HG03139 (cell line): ENCODE data around the gene EFCAB6.

ENCODE experiments used
- ATAC-seq: cut with Tn5 transposase; IDR thresholded peaks from one replicate; pipeline ENCODE4 v1.9.1; 2021; ENCODE audit not compliant: unreplicated experiment

The EFCAB6 gene

DNA sequence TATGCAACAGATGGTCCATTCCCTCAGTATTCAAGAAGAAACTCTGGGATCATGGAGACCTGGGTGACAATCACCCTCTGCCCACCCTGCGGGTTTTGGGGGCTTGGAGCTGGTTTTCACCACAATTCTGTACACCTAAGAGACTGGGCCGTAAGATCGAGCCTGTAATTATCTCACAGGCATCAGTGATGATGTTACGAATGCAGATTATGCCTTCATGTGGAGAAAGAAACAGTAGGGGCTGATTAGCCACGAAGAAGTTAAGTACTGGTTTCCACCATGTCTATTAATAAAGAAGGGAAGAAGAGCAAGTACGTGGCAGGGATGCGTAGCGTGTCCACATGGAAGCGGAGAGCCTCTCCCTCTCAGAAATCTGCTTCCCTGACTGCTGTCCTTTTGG is 5.3 kb upstream of the EFCAB6 start:
- ATAC-seq: no peak

DNA sequence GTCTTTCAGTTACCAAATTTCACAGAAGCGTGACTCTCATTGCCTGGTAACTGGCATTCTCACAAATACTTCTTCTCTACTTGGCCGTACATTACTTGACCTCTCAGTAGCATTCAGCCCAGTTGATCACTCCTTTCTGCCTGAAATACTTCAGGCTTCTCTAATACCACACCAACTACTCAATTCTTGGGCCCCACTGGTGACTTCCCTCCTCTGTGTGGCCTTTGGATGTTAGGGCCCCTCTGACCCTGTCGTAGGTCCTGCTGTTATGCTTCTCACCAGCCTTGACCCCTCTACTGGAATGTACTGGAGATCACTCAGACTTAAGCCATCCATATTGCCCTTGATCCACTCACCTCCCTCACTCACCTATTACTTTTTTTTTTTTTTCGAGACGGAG is 2.2 kb upstream of the EFCAB6 start:
- ATAC-seq: no peak

DNA sequence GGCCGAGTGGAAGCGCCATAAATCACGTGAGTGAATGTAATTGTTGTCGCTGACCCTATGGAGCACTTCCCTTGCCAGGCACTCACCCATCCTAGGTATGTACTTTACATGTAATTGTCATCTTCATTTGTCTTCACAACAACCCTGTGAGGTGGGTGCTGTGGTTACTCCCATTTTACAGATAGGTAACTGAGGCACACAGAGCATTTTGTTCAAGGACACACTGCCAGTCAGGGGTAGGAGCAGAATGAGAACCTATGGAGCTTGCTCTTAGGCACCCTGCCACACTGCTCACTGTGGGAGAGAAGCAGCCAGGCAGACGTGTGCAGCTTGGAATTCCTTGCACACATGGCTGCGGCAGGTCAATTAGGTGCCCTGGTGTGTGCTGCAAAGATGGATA is 785 bp upstream of the EFCAB6 start:
- ATAC-seq: no peak

DNA sequence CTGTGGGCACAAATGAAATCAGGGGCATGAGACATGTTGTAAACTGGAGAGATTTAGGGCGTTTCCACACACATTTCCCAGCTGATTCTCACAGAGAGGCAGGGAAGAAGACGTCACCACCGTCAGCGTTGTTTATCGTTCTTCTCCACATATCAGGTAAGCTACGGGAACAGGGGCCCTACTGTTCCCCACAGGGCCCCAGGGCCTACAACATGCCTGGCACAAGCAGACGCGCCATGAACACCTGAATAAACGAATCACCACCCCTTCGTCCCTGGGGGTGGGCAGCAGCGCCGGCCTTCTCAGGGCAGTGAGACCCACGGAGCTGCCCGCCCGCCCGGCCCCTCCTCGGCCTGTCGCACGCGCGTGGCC is 342 bp downstream of the EFCAB6 start:
- peak; percentile 22 for ATAC-seq

DNA sequence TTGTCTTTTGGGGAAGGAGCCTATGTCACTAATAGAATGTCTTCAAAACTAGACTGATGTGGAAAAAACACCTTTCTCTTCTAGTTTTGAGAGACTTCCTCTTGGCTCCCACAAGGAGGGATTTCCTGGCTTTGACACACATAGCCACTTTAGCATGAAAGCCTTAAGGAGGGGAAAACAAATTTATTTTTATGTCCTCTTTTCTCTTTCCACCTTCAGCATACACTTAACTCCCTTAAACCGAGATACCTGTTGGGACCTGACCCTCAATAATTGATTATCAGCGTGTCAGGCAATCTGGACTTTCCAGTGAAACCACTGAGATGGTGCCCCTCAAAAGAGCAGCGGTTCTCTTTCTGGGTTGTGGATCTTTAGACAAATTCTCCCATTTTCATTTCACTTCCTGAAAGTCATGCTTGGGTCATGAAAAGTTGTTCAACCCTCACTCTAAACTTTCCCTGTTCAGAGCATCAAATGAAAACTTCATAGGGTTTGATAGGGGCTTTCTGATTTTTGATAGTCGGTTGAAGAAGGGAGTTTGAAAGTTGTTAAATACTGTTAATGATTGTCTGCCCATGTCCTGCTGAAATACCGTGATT is 9.1 kb downstream of the EFCAB6 start:
- ATAC-seq: no peak

DNA sequence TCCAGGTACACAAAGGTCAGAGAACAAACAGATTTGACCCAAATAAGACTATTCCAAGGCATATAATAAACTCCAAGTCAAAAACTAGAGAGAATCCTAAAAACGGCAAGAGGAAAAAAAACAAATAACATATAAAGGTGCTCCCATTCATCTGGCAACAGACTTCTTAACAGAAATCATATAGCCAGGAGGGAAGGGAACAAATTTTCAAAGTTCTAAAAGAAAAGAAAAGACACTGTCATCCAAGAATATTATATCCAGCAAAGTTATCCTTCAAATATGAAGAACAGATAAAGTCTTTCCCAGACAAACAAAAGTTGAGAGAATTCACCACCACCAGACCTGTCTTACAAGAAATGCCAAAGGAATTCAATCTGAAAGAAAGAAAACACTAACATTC is 11.1 kb downstream of the EFCAB6 start:
- ATAC-seq: no peak

DNA sequence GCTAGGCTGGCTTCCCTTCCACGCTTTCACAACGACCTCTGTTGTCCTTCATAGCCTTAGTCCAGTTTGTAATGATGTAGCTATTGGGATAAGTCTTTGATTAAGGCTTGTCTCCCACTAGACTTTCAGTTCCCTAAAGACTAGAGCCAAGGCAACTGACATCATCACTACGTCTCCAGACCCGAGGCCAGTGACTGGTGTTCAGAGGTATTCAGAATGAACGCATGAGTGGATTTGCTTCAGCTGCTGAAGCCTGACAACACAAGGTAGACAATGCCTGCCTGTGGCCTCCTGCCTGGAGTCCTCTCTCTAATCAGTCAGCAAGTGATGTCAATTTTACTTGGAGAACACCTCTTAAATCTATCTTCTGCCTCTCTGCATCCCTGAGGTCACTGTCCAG is 13.6 kb downstream of the EFCAB6 start:
- ATAC-seq: no peak

DNA sequence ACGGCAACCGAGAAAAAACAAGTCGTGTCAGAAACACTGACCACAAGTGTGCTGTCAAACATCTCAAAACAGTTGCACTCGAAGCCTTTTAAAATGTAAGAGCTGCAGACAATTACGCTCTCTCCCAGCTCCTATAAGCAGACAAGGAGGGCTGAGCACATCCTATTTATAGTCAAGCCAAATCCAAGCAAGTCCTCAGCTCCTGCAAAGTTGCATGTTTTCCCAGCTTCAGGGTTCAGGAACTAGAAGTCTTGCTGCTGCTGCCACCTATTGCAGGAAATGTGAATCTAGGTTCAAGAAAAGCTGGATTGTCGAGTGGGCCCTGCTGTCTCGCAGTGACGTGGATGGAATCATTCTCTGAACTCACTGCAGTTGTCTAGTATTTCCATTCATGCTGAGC is 15.5 kb downstream of the EFCAB6 start:
- ATAC-seq: no peak

DNA sequence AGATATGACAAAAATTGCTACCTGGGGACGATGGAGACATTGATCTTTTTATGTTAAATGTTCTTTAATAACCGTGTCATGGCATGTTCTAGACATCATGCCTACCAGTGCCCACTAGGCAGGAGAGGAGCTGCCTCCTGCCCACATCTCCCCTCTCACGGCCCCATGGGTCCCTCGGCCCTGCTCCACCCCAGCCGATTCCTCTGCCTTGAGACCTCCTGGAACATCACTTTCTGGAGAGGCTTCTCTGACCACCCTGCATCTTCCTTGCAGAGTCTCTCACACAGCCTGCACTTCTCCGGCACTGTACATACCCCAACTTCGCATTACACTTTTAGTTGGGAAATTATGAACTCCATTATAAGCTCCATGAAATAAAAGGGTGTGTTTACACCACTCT is 16.8 kb downstream of the EFCAB6 start:
- ATAC-seq: no peak

DNA sequence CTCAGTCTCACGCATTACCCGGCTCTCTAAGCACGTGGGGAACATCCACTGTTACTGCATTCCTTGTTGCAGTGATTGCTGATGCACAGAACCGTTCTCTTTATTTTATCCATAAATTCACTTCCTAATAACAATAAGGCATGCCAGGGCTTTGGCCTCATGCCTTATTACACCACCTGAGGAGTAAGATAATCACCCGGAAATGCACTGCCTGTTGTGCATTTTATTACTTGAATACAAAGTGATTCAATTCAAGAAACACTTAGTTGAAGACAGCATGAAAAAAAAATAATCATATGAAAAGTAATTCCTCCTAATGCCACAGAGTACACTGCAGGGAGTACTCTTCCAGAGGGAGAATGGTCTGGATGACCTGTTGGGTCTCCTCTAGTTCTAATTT is 19.2 kb downstream of the EFCAB6 start:
- no peak for ATAC-seq

DNA sequence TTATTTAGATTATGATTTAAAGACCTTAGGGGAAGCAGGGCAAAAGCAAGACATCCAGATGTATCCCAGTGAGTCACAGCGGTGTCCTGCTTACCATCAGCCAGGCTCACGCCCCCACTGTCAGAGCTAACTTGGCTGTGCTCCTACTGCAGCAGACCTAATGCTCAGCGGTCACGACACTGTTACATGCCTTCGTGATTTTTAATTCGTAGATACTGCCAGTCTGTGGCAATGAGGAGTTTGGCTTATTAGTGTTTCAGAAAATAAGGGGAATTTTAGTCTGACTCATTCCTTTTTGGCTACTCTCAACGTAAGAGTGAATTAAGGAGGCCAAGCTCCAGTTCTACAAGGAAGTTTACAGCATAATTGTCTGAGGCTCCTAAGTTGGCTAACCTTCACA is 22.7 kb downstream of the EFCAB6 start:
- ATAC-seq: no peak

DNA sequence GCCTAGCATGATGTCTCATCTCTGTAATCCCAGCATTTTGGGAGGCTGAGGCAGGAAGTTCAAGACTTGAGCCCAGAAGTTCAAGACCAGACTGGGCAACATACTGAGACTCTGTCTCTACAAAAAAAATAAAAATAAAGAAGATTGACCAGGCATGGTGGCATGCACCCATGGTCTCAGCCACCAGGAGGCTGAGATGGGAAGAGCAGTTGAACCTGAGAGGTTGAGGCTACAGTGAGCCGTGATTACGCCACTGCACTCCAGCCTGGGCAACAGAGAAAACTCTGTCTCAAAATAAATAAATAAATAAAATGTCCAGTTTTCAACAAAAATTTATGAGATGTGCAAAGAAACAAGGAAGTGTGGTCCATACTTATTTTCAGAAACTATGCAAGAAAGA is 28.3 kb downstream of the EFCAB6 start:
- no peak for ATAC-seq

DNA sequence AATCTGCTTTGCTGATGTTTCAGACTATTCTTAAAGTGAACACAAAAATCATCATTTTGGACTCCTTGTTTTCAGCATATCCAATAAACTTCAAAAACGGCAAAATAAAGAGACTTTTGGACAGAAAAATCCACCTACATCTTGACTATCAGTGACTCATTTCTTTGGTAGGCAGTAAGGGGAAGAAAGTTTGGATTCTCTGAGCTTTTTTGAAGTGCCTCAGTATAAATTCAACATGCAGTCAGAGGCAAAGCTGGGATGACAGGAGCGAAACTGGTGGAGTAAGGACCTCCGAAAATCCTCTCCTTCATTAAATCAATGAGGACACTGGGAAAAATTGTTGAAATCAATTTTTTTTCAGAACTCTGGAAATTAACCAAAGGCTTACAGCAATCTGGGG is 29.7 kb downstream of the EFCAB6 start:
- no peak for ATAC-seq

DNA sequence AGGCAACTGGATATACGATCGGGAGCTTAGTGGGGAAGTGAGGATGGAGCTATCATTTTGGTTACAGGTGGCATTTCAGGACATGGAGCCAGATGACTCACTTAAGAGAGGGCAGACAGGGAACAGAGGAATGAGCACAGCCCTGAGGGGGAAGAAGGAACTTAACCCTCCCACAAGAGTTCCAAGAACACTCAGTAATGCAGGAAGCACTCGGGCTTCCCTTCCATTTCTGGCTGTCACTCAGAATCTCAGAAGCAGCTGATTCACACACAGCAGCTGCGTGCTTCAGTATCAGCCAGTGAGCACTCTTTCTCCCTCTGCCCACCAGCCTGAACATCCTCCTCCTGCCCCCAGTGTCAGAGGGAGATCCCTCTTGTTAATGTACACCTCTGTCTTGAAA is 34.8 kb downstream of the EFCAB6 start:
- ATAC-seq: no peak

DNA sequence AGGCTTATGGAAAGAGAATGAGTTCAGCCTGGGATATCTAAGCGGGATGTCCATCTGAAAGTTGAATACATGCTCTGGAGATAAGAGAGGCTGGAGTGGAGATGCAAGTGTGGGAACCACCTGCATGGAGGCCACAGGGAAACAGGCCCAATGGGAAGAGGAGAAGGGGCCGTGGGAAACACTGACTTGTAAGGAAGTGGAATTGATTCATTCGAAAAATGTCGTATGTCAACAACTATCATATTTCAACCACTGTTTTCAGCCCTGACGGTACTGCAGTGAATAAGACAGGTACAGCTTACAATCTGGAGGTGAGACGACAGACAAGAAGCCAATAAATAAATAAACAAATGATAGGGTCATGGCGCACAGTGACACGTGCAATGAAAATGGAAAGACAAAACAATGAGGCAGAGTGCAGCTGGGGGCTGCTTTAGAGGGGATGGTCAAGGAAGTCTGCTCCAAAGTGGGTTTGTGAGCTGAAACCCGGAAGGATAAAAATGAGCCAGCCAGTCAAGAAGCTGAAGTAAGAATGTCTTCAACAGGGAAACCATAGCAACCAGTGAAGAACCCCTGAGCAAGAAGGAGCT is 35.9 kb downstream of the EFCAB6 start:
- no peak for ATAC-seq

DNA sequence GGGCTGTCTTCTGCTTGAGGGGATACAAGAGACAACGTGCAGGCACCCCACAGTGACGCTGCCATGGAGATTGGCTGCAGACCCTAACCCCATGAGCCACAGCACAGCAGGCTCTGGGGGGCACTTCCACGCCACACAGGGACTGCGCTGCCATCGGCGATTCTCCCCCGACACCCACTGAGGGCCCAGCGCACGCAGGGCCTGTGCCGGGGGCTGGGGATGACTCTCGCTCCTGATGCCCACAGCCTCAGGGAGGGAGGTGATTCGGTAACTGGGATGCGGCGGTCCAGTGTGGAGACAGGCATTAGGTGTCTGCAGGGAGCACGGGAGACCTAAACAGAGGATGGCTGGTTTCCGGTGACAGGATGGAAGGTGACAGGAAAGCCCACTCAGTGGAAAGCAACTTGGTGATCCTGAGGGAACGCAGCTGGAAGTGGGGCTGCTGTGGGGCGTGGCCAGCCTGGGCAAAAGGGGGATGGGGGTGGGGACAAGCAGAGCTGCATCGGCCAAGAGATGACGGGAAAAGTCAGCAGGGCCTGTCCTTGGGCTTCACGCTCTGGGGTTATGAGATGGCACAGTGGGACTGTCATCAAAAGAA is 37.7 kb downstream of the EFCAB6 start:
- no peak for ATAC-seq

DNA sequence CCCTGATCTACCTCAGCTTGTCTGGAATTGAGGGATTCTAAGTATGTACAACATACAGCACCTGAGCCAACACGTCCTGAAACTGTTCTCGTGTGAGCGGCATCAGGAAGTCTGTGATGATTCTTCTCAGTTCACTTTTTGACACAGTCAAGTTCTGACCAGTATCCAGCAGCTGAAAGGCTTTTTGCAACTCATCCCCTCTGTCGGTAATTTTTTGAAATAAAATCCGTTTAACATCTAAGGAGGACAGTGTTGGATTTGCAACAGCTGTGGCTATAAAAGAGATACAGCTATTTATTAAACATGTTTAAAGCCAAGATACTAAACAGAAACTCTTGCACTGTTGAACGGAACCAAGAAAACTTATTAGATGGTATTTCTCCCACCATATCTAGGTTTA is 39.3 kb downstream of the EFCAB6 start:
- no peak for ATAC-seq

DNA sequence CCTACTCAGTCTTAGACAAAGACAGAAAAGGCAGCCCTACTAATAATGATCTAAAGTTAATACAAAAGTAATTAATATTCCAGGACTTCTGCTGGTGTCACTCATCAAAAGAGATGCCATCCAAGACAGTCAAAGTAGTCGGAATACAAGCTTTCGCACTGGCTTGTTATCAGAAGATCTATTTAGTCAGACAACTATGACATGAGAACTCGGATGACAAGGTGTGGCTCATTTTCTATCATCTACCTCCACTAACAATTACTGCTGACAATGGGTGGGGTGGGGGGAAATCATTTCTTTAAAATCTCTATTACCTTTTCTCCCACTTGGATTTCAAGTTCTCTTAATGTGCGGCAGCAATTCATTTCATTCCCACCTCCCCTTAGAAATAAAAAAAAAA is 56.7 kb downstream of the EFCAB6 start:
- ATAC-seq: no peak

DNA sequence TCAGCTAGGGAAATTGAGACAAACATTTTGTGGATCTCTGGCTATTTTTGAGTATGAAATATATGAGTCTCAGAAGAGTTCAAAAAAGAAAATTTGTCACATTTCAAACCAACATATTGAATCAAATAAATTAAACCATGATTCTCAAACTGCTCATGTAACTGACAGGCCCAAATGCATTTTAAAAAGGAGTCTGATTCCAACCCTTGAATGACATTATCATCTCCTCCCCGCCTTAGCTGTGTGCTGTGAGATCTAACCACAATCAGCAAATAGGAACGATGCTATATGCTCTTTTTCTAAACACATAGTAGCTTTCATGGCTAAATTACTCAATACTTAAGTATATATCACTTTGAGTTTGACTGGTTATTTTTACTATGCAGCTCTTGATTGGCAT is 57.1 kb downstream of the EFCAB6 start:
- ATAC-seq: no peak

DNA sequence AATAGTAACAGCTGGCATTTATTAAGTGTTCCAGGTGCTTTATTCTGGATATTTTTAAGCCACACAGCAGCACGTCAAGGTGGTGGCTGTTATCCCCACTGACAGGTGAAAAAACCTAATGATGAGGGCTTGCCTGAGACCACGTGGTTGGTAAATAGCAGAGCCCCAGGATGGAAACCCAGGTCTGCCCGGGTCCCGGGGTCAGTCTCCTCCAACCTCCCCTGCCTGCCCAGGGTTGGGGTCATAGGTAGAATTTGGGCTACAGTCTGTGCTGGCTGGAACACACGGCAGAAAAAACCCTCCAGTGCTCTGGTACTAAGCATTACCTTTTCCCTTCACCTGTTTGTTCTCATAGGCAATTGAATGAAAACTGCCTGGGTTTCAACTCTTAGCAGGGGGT is 57.9 kb downstream of the EFCAB6 start:
- no peak for ATAC-seq

DNA sequence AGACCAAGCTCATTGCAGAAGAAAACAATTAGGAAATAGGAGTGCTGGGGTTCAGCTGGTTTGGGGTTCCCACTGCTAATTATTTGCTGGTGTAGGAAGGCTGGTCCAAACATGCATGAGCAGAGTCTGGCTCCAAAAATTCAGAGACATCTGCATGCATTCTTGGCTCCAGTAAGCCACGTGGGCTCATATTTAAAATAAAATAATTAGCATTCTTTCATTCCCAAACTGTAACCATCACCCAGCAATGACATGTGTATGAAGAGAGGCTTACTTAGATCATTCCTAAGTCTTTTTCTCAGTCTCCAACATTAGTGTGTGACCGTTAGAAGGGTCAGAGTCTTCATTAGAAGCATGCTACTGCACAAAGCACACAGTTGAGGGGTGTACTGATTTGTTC is 58.4 kb downstream of the EFCAB6 start:
- ATAC-seq: no peak

DNA sequence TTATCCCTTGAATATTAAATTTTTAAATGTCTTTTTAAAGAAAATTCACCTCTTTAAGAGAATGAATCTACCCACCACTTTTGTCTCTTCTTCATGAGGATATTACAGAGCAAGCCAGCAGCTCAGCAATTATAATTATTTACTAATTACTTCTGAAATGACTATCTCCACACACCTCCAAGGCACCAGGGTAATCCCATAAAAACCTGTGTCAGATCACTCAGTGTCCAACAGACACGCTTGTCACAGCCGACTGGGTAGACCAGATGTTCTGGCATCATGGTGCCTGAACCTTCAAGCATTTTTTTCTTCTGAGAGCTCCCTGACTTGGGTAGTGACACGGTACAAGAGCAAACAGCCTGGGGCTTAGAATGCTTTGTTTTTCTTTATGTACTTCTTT is 61.4 kb downstream of the EFCAB6 start:
- ATAC-seq: no peak

DNA sequence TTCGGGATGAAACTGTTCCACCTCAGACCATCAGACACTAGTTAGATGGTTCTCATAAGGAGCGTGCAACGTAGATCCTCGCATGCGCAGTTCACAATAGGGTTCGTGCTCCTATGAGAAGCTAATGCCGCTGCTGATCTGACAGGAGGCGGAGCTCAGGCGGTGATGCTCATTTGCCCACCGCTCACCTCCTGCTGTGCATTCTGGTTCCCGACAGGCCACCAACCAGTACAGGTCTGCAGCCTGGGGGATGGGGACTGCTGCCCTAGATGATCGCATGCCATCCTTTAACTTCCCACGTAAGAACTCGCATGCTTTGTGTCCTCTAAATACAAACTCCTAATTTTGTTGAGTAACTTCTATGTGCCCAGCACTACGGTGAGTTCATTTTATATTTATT is 62.6 kb downstream of the EFCAB6 start:
- no peak for ATAC-seq
